Measurements from ENCODE around the gene KCNJ15. TPM values are rescaled to one million over a fixed set of nuclear protein-coding genes. Genes with fewer than 3 reads are reported as not detected.

The KCNJ15 gene
- total RNA-seq, 1 experiment from 2014 or later, result 0.13 TPM

DNA sequence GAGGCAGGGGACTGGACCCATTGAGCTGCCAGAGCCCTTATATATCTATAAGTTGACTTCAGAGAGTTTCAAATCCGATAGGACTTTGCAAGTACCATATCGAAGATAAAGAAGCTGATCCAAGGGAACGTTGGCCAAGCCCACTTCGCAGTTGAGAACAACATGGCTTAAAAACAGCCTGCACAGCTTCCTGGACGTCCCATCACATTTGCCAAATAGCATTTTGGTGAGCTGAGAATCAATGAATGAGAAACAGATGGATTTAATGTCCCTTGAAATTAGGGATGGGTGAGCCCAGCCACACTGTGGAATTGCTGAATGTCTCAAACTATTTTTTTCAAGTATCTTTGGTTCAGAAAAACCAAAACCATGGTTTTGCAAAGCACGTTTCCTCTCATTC is 64.8 kb downstream of the KCNJ15 start:
- H3K9me3 ChIP-seq (ENCODE audit: control insufficient read depth, insufficient read depth, low read depth, low read length), result no peaks in the 10 kb centered on the region
- no TSS peak for BruUV-seq (replicated peaks)
- TF ChIP-seq, protein P1, sequence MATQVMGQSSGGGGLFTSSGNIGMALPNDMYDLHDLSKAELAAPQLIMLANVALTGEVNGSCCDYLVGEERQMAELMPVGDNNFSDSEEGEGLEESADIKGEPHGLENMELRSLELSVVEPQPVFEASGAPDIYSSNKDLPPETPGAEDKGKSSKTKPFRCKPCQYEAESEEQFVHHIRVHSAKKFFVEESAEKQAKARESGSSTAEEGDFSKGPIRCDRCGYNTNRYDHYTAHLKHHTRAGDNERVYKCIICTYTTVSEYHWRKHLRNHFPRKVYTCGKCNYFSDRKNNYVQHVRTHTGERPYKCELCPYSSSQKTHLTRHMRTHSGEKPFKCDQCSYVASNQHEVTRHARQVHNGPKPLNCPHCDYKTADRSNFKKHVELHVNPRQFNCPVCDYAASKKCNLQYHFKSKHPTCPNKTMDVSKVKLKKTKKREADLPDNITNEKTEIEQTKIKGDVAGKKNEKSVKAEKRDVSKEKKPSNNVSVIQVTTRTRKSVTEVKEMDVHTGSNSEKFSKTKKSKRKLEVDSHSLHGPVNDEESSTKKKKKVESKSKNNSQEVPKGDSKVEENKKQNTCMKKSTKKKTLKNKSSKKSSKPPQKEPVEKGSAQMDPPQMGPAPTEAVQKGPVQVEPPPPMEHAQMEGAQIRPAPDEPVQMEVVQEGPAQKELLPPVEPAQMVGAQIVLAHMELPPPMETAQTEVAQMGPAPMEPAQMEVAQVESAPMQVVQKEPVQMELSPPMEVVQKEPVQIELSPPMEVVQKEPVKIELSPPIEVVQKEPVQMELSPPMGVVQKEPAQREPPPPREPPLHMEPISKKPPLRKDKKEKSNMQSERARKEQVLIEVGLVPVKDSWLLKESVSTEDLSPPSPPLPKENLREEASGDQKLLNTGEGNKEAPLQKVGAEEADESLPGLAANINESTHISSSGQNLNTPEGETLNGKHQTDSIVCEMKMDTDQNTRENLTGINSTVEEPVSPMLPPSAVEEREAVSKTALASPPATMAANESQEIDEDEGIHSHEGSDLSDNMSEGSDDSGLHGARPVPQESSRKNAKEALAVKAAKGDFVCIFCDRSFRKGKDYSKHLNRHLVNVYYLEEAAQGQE (IDR thresholded peaks at IDR 0.05; ENCODE audit: insufficient read depth in 1 of 2, low read depth in 2 of 2, low read length in 1 of 2), result no peak
- TF ChIP-seq, protein P2, sequence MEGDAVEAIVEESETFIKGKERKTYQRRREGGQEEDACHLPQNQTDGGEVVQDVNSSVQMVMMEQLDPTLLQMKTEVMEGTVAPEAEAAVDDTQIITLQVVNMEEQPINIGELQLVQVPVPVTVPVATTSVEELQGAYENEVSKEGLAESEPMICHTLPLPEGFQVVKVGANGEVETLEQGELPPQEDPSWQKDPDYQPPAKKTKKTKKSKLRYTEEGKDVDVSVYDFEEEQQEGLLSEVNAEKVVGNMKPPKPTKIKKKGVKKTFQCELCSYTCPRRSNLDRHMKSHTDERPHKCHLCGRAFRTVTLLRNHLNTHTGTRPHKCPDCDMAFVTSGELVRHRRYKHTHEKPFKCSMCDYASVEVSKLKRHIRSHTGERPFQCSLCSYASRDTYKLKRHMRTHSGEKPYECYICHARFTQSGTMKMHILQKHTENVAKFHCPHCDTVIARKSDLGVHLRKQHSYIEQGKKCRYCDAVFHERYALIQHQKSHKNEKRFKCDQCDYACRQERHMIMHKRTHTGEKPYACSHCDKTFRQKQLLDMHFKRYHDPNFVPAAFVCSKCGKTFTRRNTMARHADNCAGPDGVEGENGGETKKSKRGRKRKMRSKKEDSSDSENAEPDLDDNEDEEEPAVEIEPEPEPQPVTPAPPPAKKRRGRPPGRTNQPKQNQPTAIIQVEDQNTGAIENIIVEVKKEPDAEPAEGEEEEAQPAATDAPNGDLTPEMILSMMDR (IDR thresholded peaks at IDR 0.05), result no peak
- TF ChIP-seq POLR2AphosphoS5 (IDR thresholded peaks at IDR 0.05; ENCODE audit: low read depth, low read length), result no peak
- H3K36me3 ChIP-seq (ENCODE audit: control insufficient read depth, insufficient read depth, low read length), result no peaks in the 10 kb centered on the region
- H3K4me1 ChIP-seq (ENCODE audit: control insufficient read depth, insufficient read depth, low read length), result no peaks in the 10 kb centered on the region
- ATAC-seq (no peak), DNase-seq (ENCODE audit: low read depth, low spot score) (no peak)
- in situ Hi-C loops (cut with HindIII; ENCODE audit: low pct_unique_long_range_greater_than_20kb, low sequenced_read_pairs), result no loop called here
- H3K27me3 ChIP-seq (ENCODE audit: control insufficient read depth, insufficient read depth, low read length), result no peaks in the 10 kb centered on the region; the same call in 1 of the 2 replicates
- intact Hi-C loops (cut with micrococcal nuclease; ENCODE audit: unreplicated experiment), result no loop called here
- ChIA-PET CTCF (no interaction called here), POLR2A (no interaction called here)
- H3K27ac ChIP-seq (ENCODE audit: low read length), result no peak overlapping the region
- no peak overlapping the region for H3K4me3 ChIP-seq (ENCODE audit: low read depth in 2 of 2, low read length in 2 of 2)

DNA sequence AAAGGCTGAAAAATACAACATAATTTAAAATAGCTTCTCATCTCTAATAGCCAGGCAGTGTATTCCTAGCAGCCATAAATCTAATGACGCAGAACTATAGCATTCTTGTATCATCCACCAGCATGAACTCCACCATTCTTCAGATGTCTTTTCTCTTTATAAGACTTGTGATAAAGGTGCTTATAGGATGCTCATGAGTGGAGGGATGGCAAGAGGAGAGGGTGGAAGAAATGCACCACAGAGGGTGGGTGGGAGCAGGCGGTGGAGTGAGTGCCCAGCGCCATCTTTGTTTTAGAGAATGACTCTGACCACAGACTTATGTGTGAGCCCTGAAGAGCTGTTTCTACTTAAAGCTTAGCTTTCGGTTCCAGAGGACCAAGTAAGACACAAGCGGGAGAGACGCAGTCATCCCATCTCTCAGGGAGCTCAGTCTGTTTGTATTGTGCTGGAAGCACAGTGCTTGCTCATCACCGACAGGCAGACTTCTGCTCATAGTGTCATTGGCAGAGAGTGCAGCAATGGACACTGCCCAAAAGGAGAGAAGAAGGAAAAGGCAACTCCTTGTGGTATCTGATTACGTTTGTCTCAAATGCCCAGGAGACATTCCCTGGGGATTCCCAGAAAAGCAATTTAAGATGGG is 65.6 kb downstream of the KCNJ15 start:
- TF ChIP-seq, protein P1 (IDR thresholded peaks at IDR 0.05; ENCODE audit: insufficient read depth in 1 of 2, low read depth in 2 of 2, low read length in 1 of 2), result no peak
- TF ChIP-seq SIN3A (IDR thresholded peaks at IDR 0.05; ENCODE audit: borderline replicate concordance, insufficient read depth, low read depth, low read length), result no peak
- no peak for TF ChIP-seq POLR2AphosphoS5 (IDR thresholded peaks at IDR 0.05; ENCODE audit: low read depth, low read length)
- no peak for TF ChIP-seq TCF7L2 (IDR thresholded peaks at IDR 0.05; ENCODE audit: low read depth, low read length)
- TF ChIP-seq, protein P2 (IDR thresholded peaks at IDR 0.05), result no peak
- in situ Hi-C loops (cut with HindIII; ENCODE audit: low pct_unique_long_range_greater_than_20kb, low sequenced_read_pairs) (no loop called here), intact Hi-C loops (cut with micrococcal nuclease; ENCODE audit: unreplicated experiment) (no loop called here)
- Histone ChIP-seq H3K9me3 (ENCODE audit: control insufficient read depth, insufficient read depth, low read depth, low read length) (no peaks in the 10 kb centered on the region), H3K4me3 (ENCODE audit: low read depth in 2 of 2, low read length in 2 of 2) (no peak overlapping the region), H3K36me3 (ENCODE audit: control insufficient read depth, insufficient read depth, low read length) (no peaks in the 10 kb centered on the region), H3K27me3 (ENCODE audit: control insufficient read depth, insufficient read depth, low read length) (no peaks in the 10 kb centered on the region; the same call in 1 of the 2 replicates), H3K27ac (ENCODE audit: low read length) (no peak overlapping the region), H3K4me1 (ENCODE audit: control insufficient read depth, insufficient read depth, low read length) (no peaks in the 10 kb centered on the region)
- no TSS peak for BruUV-seq (replicated peaks)
- DNase-seq (ENCODE audit: low read depth, low spot score) (no peak), ATAC-seq (no peak)
- ChIA-PET CTCF (no interaction called here), POLR2A (no interaction called here)
